Natural killer cell (primary cell): ENCODE results near the gene FNDC3B. TPM values are rescaled to one million over a fixed set of nuclear protein-coding genes. Genes with fewer than 3 reads are reported as not detected.
"Not testable (repeated sequence)": the region's sequence is repeated elsewhere in the genome, so short reads cannot be mapped to it uniquely, and the experiment has no call there.

ENCODE experiments used
- ATAC-seq, 3 donors: fragments of 150-1000 bp in 2 of 3; fragments of 200-7000 bp in 1 of 3; cut with Tn5 transposase; 1 replicate in 1 of 3; 2 replicates in 2 of 3; pipeline ENCODE4 v1.10.0; 2021; ENCODE audit warnings: mild to moderate bottlenecking in 2 of 3, moderate library complexity in 2 of 3
- DNase-seq, 2 donors: peaks; one replicate each; pipeline versions ENCODE4 v3.0.0 to v3.0.0-alpha.2; 2013 to 2021; ENCODE audit warnings: mixed read lengths in 1 of 2
- H3K27ac ChIP-seq: one replicate; pipeline ENCODE4 v1.5.1; 2013; ENCODE audit warnings: mild to moderate bottlenecking, low read length
- H3K27me3 ChIP-seq: one replicate; pipeline ENCODE4 v1.6.1; 2013; ENCODE audit warnings: low read length; ENCODE audit not compliant: control insufficient read depth, insufficient read depth
- H3K36me3 ChIP-seq: one replicate; pipeline ENCODE4 v1.6.1; 2013; ENCODE audit warnings: low read length; ENCODE audit not compliant: control insufficient read depth, insufficient read depth
- H3K4me1 ChIP-seq: one replicate; pipeline ENCODE4 v1.6.1; 2013; ENCODE audit warnings: low read length; ENCODE audit not compliant: control insufficient read depth, insufficient read depth
- H3K4me3 ChIP-seq: one replicate; pipeline ENCODE4 v1.5.1; 2013; ENCODE audit warnings: low read length
- H3K9me3 ChIP-seq: one replicate; pipeline ENCODE4 v1.6.1; 2013; ENCODE audit warnings: low read length; ENCODE audit not compliant: control insufficient read depth, insufficient read depth
- H3K27ac Mint-ChIP-seq, 2 donors: one replicate each; pipeline ENCODE4 v1.8.0; 2022; ENCODE audit warnings: mild to moderate bottlenecking in 2 of 2, mixed read lengths in 2 of 2, moderate library complexity in 1 of 2
- H3K27me3 Mint-ChIP-seq, 2 donors: one replicate each; pipeline ENCODE4 v1.8.0; 2022; ENCODE audit warnings: low read depth in 2 of 2, mixed read lengths in 2 of 2
- H3K36me3 Mint-ChIP-seq: one replicate; pipeline ENCODE4 v1.8.0; 2022; ENCODE audit warnings: mixed read lengths
- H3K4me1 Mint-ChIP-seq, 2 donors: one replicate each; pipeline ENCODE4 v1.8.0; 2022; ENCODE audit warnings: mixed read lengths in 2 of 2
- H3K4me3 Mint-ChIP-seq: one replicate; pipeline ENCODE4 v1.8.0; 2022; ENCODE audit warnings: mild to moderate bottlenecking, moderate library complexity, mixed read lengths
- H3K9me3 Mint-ChIP-seq, 2 donors: one replicate each; pipeline ENCODE4 v1.8.0; 2022; ENCODE audit warnings: mixed read lengths in 2 of 2
- CTCF ChIP-seq: fragments of 200-600 bp; IDR thresholded peaks from one replicate; pipeline ENCODE4 v1.8.0; 2022; ENCODE audit warnings: antibody characterized with exemption
- WGBS: methylation state at CpG from one replicate; pipeline ENCODE4 v1.1.7; 2013; ENCODE audit warnings: missing lambda C conversion rate; ENCODE audit not compliant: insufficient coverage; 5-methylcytosine and 5-hydroxymethylcytosine counted together
- intact Hi-C: fragments of 100-400 bp; cut with micrococcal nuclease; formaldehyde crosslinking; loops from one replicate; pipeline ENCODE4 v1.14.2; 2022
- total RNA-seq, 4 donors: library from RNA; stranded (reverse); fragments of 120-200 nt in 1 of 4; gene quantifications; one replicate each; pipeline versions ENCODE4 v1.2.3 to v1.2.4, GENCODE V29; 2013 to 2022

FNDC3B gene
- total RNA-seq, 3 donors from 2014 or later (not counting 1 experiment from before 2014, with no cell fraction given): 154 to 214 (median 206) TPM

GRCh38 chr3:171995486-171995885 lies 43.9 kb upstream of the FNDC3B start:
- Histone ChIP-seq H3K4me1 (no peaks in the 10 kb centered on the region), H3K27me3 (no peaks in the 10 kb centered on the region), H3K9me3 (no peaks in the 10 kb centered on the region), H3K36me3 (no peaks in the 10 kb centered on the region), H3K27ac (no peak overlapping the region), H3K4me3 (no peak overlapping the region)
- no peak for TF ChIP-seq CTCF
- ATAC-seq: no peak
- H3K4me3 Mint-ChIP-seq: no peak overlapping the region
- no peak overlapping the region for H3K27ac Mint-ChIP-seq
- H3K9me3 Mint-ChIP-seq: peaks cover 0 to 4% of the 10 kb centered on the region in 2 donors
- H3K4me1 Mint-ChIP-seq: no peaks in the 10 kb centered on the region
- DNase-seq: no peak
- H3K27me3 Mint-ChIP-seq: peaks cover 6% of the 10 kb centered on the region in 2 donors
- no peaks in the 10 kb centered on the region for H3K36me3 Mint-ChIP-seq
- intact Hi-C loops: no loop called here

GRCh38 chr3:171996178-171996817 lies 43.1 kb upstream of the FNDC3B start:
- no peak for ATAC-seq
- Mint-ChIP-seq H3K9me3 (peaks cover 0 to 4% of the 10 kb centered on the region in 2 donors), H3K27me3 (peaks cover 6% of the 10 kb centered on the region in 2 donors), H3K36me3 (no peaks in the 10 kb centered on the region), H3K4me1 (no peaks in the 10 kb centered on the region), H3K27ac (no peak overlapping the region), H3K4me3 (no peak overlapping the region)
- Histone ChIP-seq H3K4me3 (no peak overlapping the region), H3K4me1 (no peaks in the 10 kb centered on the region), H3K36me3 (no peaks in the 10 kb centered on the region), H3K9me3 (no peaks in the 10 kb centered on the region), H3K27me3 (no peaks in the 10 kb centered on the region), H3K27ac (no peak overlapping the region)
- intact Hi-C loops: no loop called here
- DNase-seq: no peak
- no peak for TF ChIP-seq CTCF
- 80% methylated on average over 1 of the region's 2 CpGs for WGBS

- H3K4me3 Mint-ChIP-seq, H3K27me3 ChIP-seq, DNase-seq, H3K27ac ChIP-seq, H3K9me3 ChIP-seq, H3K36me3 ChIP-seq, H3K36me3 Mint-ChIP-seq, H3K27me3 Mint-ChIP-seq, H3K27ac Mint-ChIP-seq, ATAC-seq, intact Hi-C loops, H3K9me3 Mint-ChIP-seq, H3K4me1 ChIP-seq, H3K4me1 Mint-ChIP-seq, H3K4me3 ChIP-seq: not testable (repeated sequence)
- 95% methylated on average over 11 of the region's 24 CpGs for WGBS
Measured at GRCh38 chr3:171998731-171999130, 40.6 kb upstream of the FNDC3B start.

- H3K36me3 Mint-ChIP-seq, H3K4me1 Mint-ChIP-seq, H3K9me3 Mint-ChIP-seq, H3K27ac ChIP-seq, intact Hi-C loops, H3K36me3 ChIP-seq, H3K27me3 ChIP-seq, DNase-seq, H3K27ac Mint-ChIP-seq, ATAC-seq, H3K27me3 Mint-ChIP-seq, H3K4me3 Mint-ChIP-seq, H3K4me1 ChIP-seq, H3K9me3 ChIP-seq, H3K4me3 ChIP-seq: not testable (repeated sequence)
- 78% methylated on average over 1 of the region's 1 CpG for WGBS
Measured at GRCh38 chr3:172001616-172002015, 37.8 kb upstream of the FNDC3B start.
